ENCODE data around the gene CDK14.

The CDK14 gene

GRCh38 chr7:90582164-90582563 lies 14.0 kb upstream of the CDK14 start:
- TF ChIP-seq FOXP2 (optimal IDR thresholded peaks at IDR 0.05; ENCODE audit: borderline replicate concordance, extremely low read depth, extremely low read length, insufficient read depth) (no peak), POLR2AphosphoS5 (IDR thresholded peaks at IDR 0.05; ENCODE audit: low read depth, low read length) (no peak), SIN3A (IDR thresholded peaks at IDR 0.05; ENCODE audit: borderline replicate concordance, insufficient read depth, low read length) (no peak), REST (IDR thresholded peaks at IDR 0.05; ENCODE audit: insufficient read depth in 1 of 2, low read depth in 2 of 2, low read length in 2 of 2) (no peak), TAF1 (IDR thresholded peaks at IDR 0.05; ENCODE audit: borderline replicate concordance, insufficient read depth, low read length) (no peak)

- TF ChIP-seq FOXP2 (optimal IDR thresholded peaks at IDR 0.05; ENCODE audit: borderline replicate concordance, extremely low read depth, extremely low read length, insufficient read depth) (no peak), TAF1 (IDR thresholded peaks at IDR 0.05; ENCODE audit: borderline replicate concordance, insufficient read depth, low read length) (no peak), SIN3A (IDR thresholded peaks at IDR 0.05; ENCODE audit: borderline replicate concordance, insufficient read depth, low read length) (no peak), REST (IDR thresholded peaks at IDR 0.05; ENCODE audit: insufficient read depth in 1 of 2, low read depth in 2 of 2, low read length in 2 of 2) (no peak), POLR2AphosphoS5 (IDR thresholded peaks at IDR 0.05; ENCODE audit: low read depth, low read length) (no peak)
Measured at GRCh38 chr7:90584378-90584777, 11.7 kb upstream of the CDK14 start.

GRCh38 chr7:90586091-90586490 lies 10.0 kb upstream of the CDK14 start:
- TF ChIP-seq TAF1 (IDR thresholded peaks at IDR 0.05; ENCODE audit: borderline replicate concordance, insufficient read depth, low read length) (no peak), REST (IDR thresholded peaks at IDR 0.05; ENCODE audit: insufficient read depth in 1 of 2, low read depth in 2 of 2, low read length in 2 of 2) (no peak), FOXP2 (optimal IDR thresholded peaks at IDR 0.05; ENCODE audit: borderline replicate concordance, extremely low read depth, extremely low read length, insufficient read depth) (no peak), POLR2AphosphoS5 (IDR thresholded peaks at IDR 0.05; ENCODE audit: low read depth, low read length) (no peak), SIN3A (IDR thresholded peaks at IDR 0.05; ENCODE audit: borderline replicate concordance, insufficient read depth, low read length) (no peak)

- no peak for TF ChIP-seq SIN3A (IDR thresholded peaks at IDR 0.05; ENCODE audit: borderline replicate concordance, insufficient read depth, low read length)
- TF ChIP-seq TAF1 (IDR thresholded peaks at IDR 0.05; ENCODE audit: borderline replicate concordance, insufficient read depth, low read length): no peak
- no peak for TF ChIP-seq POLR2AphosphoS5 (IDR thresholded peaks at IDR 0.05; ENCODE audit: low read depth, low read length)
- no peak for TF ChIP-seq REST (IDR thresholded peaks at IDR 0.05; ENCODE audit: insufficient read depth in 1 of 2, low read depth in 2 of 2, low read length in 2 of 2)
- TF ChIP-seq FOXP2 (optimal IDR thresholded peaks at IDR 0.05; ENCODE audit: borderline replicate concordance, extremely low read depth, extremely low read length, insufficient read depth): no peak
Measured at GRCh38 chr7:90587766-90588165, 8.4 kb upstream of the CDK14 start.

- TF ChIP-seq POLR2AphosphoS5 (IDR thresholded peaks at IDR 0.05; ENCODE audit: low read depth, low read length) (no peak), TAF1 (IDR thresholded peaks at IDR 0.05; ENCODE audit: borderline replicate concordance, insufficient read depth, low read length) (no peak), REST (IDR thresholded peaks at IDR 0.05; ENCODE audit: insufficient read depth in 1 of 2, low read depth in 2 of 2, low read length in 2 of 2) (no peak)
Measured at GRCh38 chr7:90592033-90592432, 4.1 kb upstream of the CDK14 start.

Measured in PFSK-1 (cell line).